GM13977 (cell line): Measurements from ENCODE around the gene PIAS1.

Experiments
- DNase-seq: peaks from one replicate; pipeline ENCODE4 v3.0.0; 2012; ENCODE audit warnings: low spot score
- in situ Hi-C: fragments of 300-500 bp; cut with MboI; formaldehyde crosslinking; loops from one replicate; pipeline ENCODE4 v1.12.0; 2022; ENCODE audit warnings: low sequenced_read_pairs, low pct_unique_long_range_greater_than_20kb, mixed read lengths, inconsistent platforms; ENCODE audit not compliant: unreplicated experiment
- TF ChIP-seq, protein P1 (sequence below): IDR thresholded peaks from 2 replicates; pipeline ENCODE4 v1.5.1; 2012; ENCODE audit warnings: mild to moderate bottlenecking, control low read depth; ENCODE audit not compliant: insufficient read depth; ENCODE audit errors: extremely low read depth, missing control alignments

The PIAS1 gene

DNA sequence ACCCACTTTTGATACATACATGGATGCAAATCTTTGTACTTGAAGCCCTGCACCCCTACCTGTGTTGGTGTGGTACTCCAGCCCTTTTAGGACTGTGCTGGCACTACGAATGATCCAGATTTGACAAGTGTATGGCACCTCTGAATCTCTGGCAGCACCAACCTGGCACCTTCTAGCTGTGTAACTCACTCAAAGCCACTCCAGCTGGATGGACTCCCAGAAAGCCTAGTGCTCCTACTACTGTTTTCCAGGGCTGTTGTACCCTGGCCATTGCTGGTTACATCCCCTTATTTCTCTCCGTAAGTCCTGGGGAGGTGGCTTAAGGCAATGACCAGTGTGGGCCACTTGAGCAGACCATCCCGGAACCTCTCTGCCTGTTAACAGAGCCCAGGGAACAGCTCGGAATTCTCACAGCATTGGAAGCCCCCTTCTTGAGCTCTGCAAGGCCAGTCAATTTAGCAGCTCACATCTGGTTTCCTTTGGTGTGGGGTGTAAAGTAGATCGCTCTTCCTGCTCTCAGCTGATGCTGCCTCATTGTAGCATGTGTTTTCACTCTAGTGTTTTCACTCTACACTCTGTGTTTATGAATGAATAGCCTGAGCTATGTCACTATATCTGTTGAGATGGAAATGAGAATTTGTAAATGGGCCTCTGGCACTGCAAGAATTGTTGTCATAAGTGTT lies 138.8 kb downstream of the PIAS1 start:
- DNase-seq, result no peak
- TF ChIP-seq, protein P1, sequence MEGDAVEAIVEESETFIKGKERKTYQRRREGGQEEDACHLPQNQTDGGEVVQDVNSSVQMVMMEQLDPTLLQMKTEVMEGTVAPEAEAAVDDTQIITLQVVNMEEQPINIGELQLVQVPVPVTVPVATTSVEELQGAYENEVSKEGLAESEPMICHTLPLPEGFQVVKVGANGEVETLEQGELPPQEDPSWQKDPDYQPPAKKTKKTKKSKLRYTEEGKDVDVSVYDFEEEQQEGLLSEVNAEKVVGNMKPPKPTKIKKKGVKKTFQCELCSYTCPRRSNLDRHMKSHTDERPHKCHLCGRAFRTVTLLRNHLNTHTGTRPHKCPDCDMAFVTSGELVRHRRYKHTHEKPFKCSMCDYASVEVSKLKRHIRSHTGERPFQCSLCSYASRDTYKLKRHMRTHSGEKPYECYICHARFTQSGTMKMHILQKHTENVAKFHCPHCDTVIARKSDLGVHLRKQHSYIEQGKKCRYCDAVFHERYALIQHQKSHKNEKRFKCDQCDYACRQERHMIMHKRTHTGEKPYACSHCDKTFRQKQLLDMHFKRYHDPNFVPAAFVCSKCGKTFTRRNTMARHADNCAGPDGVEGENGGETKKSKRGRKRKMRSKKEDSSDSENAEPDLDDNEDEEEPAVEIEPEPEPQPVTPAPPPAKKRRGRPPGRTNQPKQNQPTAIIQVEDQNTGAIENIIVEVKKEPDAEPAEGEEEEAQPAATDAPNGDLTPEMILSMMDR, result no peak
- in situ Hi-C loops, result no loop called here

DNA sequence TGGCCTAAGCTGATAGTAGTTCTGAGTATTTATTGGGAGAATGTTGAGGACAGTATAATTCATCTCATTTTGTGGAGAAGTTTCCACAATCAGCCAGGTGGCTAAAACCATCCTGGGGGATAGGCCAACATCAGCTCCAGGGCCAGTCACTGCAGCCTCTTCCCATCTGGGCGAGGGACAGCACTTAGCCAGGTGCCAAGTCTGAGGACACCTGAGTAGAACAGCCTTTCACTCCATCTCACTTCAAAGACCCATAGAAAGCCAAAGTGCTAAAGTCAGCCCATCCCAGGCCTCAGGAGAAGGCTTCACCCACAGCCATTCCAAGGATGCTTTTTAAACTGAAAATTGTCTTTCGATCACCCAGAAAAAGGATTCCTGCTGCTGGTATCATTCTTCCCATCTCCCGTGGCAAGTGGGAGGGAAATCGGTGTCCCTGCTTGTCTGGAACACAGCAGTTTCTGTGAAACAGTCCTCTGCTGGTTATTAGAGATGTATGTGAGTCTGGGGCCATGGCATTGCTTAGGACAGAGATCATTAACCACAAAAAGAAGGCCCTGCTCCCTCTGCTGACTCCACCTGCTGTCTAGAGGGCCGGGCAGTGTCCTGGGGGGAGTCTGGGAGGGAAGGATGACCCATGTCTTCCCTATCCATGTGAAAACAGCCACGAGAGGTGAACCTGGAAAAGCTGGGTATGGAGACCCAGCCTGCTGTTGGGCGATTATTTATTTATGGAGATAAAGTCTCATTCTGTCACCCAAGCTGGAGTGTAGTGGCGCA lies 141.4 kb downstream of the PIAS1 start:
- peak; percentile 14 for DNase-seq
- in situ Hi-C loops, result no loop called here
- TF ChIP-seq, protein P1, result no peak

- DNase-seq, result peak; percentile 36
- in situ Hi-C loops, result no loop called here
- TF ChIP-seq, protein P1, result no peak
Measured at GRCh38 chr15:68196445-68197169, 142.5 kb downstream of the PIAS1 start.

- TF ChIP-seq, protein P1, result no peak
- no peak for DNase-seq
- in situ Hi-C loops, result no loop called here
Measured at GRCh38 chr15:68197170-68197492, 143.0 kb downstream of the PIAS1 start.

GRCh38 chr15:68197661-68198437 lies 143.7 kb downstream of the PIAS1 start:
- DNase-seq, result peak; percentile 9
- in situ Hi-C loops, result no loop called here
- TF ChIP-seq, protein P1, result no peak

DNA sequence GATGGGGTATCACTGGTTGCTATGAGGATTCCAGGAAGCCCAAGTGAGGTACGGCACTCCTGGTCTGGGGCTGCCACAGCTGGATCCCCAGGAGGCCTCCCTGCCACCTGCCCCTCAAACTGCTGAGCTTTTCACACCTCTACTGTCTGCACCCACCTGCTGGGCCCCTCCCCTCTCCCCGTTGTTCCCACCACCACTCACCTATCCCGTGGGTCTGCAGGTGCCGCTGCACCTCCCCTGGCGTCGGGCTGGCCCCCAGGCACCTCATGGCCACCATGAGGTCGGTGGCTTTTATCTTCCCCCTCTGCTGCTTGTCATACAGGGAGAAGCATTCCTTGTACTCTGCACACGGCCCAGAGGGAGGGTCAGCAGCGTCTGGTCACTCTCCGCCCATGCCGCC lies 145.2 kb downstream of the PIAS1 start:
- in situ Hi-C loops, result no loop called here
- TF ChIP-seq, protein P1, result no peak
- DNase-seq, result no peak
